ENCODE measurements around the gene SH2B3.
A peak's percentile ranks its signal among the peaks of the same experiment; 100 is the strongest.

The SH2B3 gene

GRCh38 chr12:111406474-111407376 lies 1.0 kb downstream of the SH2B3 start:
- Histone ChIP-seq H3K27me3 (replicated peaks; ENCODE audit: control insufficient read depth, insufficient read depth, low read length) (no peaks in the 10 kb centered on the region), H3K36me3 (ENCODE audit: control insufficient read depth, insufficient read depth, low read length) (peaks cover 3% of the 10 kb centered on the region), H3K4me3 (replicated peaks; ENCODE audit: low read depth, low read length) (peak overlapping the region; percentile 83)
- TF ChIP-seq CTCF (IDR thresholded peaks at IDR 0.05; ENCODE audit: insufficient read depth, low read length, poor library complexity, severe bottlenecking) = no peak
- peak; percentile 62 for DNase-seq (ENCODE audit: extremely low read depth, insufficient read length)

- H3K27me3 ChIP-seq (replicated peaks; ENCODE audit: control insufficient read depth, insufficient read depth, low read length) = no peaks in the 10 kb centered on the region
- H3K4me3 ChIP-seq (replicated peaks; ENCODE audit: low read depth, low read length) = peak overlapping the region; percentile 83
- peaks cover 3% of the 10 kb centered on the region for H3K36me3 ChIP-seq (ENCODE audit: control insufficient read depth, insufficient read depth, low read length)
- no peak for TF ChIP-seq CTCF (IDR thresholded peaks at IDR 0.05; ENCODE audit: insufficient read depth, low read length, poor library complexity, severe bottlenecking)
- no peak for DNase-seq (ENCODE audit: extremely low read depth, insufficient read length)
Measured at GRCh38 chr12:111407377-111408115, 1.8 kb downstream of the SH2B3 start.

GRCh38 chr12:111408116-111408440 lies 2.4 kb downstream of the SH2B3 start:
- Histone ChIP-seq H3K27me3 (replicated peaks; ENCODE audit: control insufficient read depth, insufficient read depth, low read length) (no peaks in the 10 kb centered on the region), H3K4me3 (replicated peaks; ENCODE audit: low read depth, low read length) (peak overlapping the region; percentile 83), H3K36me3 (ENCODE audit: control insufficient read depth, insufficient read depth, low read length) (peaks cover 4% of the 10 kb centered on the region)
- no peak for DNase-seq (ENCODE audit: extremely low read depth, insufficient read length)
- no peak for TF ChIP-seq CTCF (IDR thresholded peaks at IDR 0.05; ENCODE audit: insufficient read depth, low read length, poor library complexity, severe bottlenecking)

GRCh38 chr12:111408686-111409402 lies 3.1 kb downstream of the SH2B3 start:
- Histone ChIP-seq H3K27me3 (replicated peaks; ENCODE audit: control insufficient read depth, insufficient read depth, low read length) (no peaks in the 10 kb centered on the region), H3K4me3 (replicated peaks; ENCODE audit: low read depth, low read length) (peak overlapping the region; percentile 83), H3K36me3 (ENCODE audit: control insufficient read depth, insufficient read depth, low read length) (peaks cover 4% of the 10 kb centered on the region)
- no peak for DNase-seq (ENCODE audit: extremely low read depth, insufficient read length)
- TF ChIP-seq CTCF (IDR thresholded peaks at IDR 0.05; ENCODE audit: insufficient read depth, low read length, poor library complexity, severe bottlenecking) = no peak

GRCh38 chr12:111409403-111409779 lies 3.7 kb downstream of the SH2B3 start:
- TF ChIP-seq CTCF (IDR thresholded peaks at IDR 0.05; ENCODE audit: insufficient read depth, low read length, poor library complexity, severe bottlenecking) = no peak
- Histone ChIP-seq H3K4me3 (replicated peaks; ENCODE audit: low read depth, low read length) (peak overlapping the region; percentile 83), H3K27me3 (replicated peaks; ENCODE audit: control insufficient read depth, insufficient read depth, low read length) (no peaks in the 10 kb centered on the region), H3K36me3 (ENCODE audit: control insufficient read depth, insufficient read depth, low read length) (peaks cover 6% of the 10 kb centered on the region)
- DNase-seq (ENCODE audit: extremely low read depth, insufficient read length) = no peak
